Natural killer cell treated with Interleukin-12 subunit alpha and Interleukin-12 subunit beta and Interleukin-15 and Interleukin-18, amount 100 ng/mL, for 72 hours (primary cell): ENCODE data around the gene EXOSC5. TPM values are rescaled to one million over a fixed set of nuclear protein-coding genes. Genes with fewer than 3 reads are reported as not detected.
A peak's percentile ranks its signal among the peaks of the same experiment; 100 is the strongest.

Experiments
- ATAC-seq, 2 donors: fragments of 150-1000 bp; cut with Tn5 transposase in 1 of 2; sonication (Bioruptor Pico), chemical (Tn5 transposase) in 1 of 2; 2 replicates each; pipeline ENCODE4 v1.10.0; 2021
- DNase-seq: peaks from one replicate; pipeline ENCODE4 v3.0.0; 2022; ENCODE audit warnings: low spot score
- H3K27ac Mint-ChIP-seq, 2 donors: 1 replicate in 1 of 2; 2 replicates in 1 of 2; pipeline ENCODE4 v1.8.0; 2022; ENCODE audit warnings: mixed read lengths in 2 of 2, mild to moderate bottlenecking in 1 of 2, moderate library complexity in 1 of 2
- H3K27me3 Mint-ChIP-seq, 2 donors: 1 replicate in 1 of 2; 2 replicates in 1 of 2; pipeline ENCODE4 v1.8.0; 2022; ENCODE audit warnings: mixed read lengths in 2 of 2
- H3K36me3 Mint-ChIP-seq: one replicate; pipeline ENCODE4 v1.8.0; 2022; ENCODE audit warnings: mixed read lengths
- H3K4me1 Mint-ChIP-seq, 2 donors: 1 replicate in 1 of 2; 2 replicates in 1 of 2; pipeline ENCODE4 v1.8.0; 2022; ENCODE audit warnings: low read depth in 2 of 2, mixed read lengths in 2 of 2, mild to moderate bottlenecking in 1 of 2
- H3K4me3 Mint-ChIP-seq: one replicate; pipeline ENCODE4 v1.8.0; 2022; ENCODE audit warnings: mixed read lengths
- H3K9me3 Mint-ChIP-seq: 2 replicates; pipeline ENCODE4 v1.8.0; 2022; ENCODE audit warnings: mixed read lengths
- total RNA-seq, 2 donors: library from RNA; stranded (reverse); gene quantifications; one replicate each; pipeline ENCODE4 v1.2.3, GENCODE V29; 2022

The EXOSC5 gene
- total RNA-seq, 2 donors from 2014 or later, result 31.5 to 56.6 TPM

GRCh38 chr19:41363753-41364523, 33.2 kb downstream of the EXOSC5 start, which contains the start of gene B9D2:
TSS of gene B9D2 (minus strand) at chr19:41364149. CDS start at chr19:41363519, 630 bp downstream.
- peak within 1 kb of the TSS; percentile 97 for H3K4me3 Mint-ChIP-seq
- peak within 1 kb of the TSS; percentile 97 to 98 for H3K27ac Mint-ChIP-seq
- DNase-seq (peak; percentile 98), ATAC-seq (peak; percentile 98)
- H3K36me3 Mint-ChIP-seq, result no peaks in the 10 kb centered on the region
- no peaks in the 10 kb centered on the region for H3K27me3 Mint-ChIP-seq
- no peaks in the 10 kb centered on the region for H3K9me3 Mint-ChIP-seq
- H3K4me1 Mint-ChIP-seq, result peaks cover 12 to 18% of the 10 kb centered on the region in 2 donors

GRCh38 chr19:41363371-41363752, 33.8 kb downstream of the EXOSC5 start:
- Mint-ChIP-seq H3K27ac (peak overlapping the region; percentile 97 to 98), H3K9me3 (no peaks in the 10 kb centered on the region), H3K4me1 (peaks cover 12 to 20% of the 10 kb centered on the region in 2 donors), H3K4me3 (peak overlapping the region; percentile 97), H3K36me3 (no peaks in the 10 kb centered on the region), H3K27me3 (no peaks in the 10 kb centered on the region)
- ATAC-seq (no peak), DNase-seq (no peak)

- H3K27me3 Mint-ChIP-seq, result no peaks in the 10 kb centered on the region
- ATAC-seq (no peak), DNase-seq (no peak)
- peak overlapping the region; percentile 97 to 98 for H3K27ac Mint-ChIP-seq
- peak overlapping the region; percentile 97 for H3K4me3 Mint-ChIP-seq
- H3K9me3 Mint-ChIP-seq, result no peaks in the 10 kb centered on the region
- peaks cover 12 to 27% of the 10 kb centered on the region in 2 donors for H3K4me1 Mint-ChIP-seq
- H3K36me3 Mint-ChIP-seq, result no peaks in the 10 kb centered on the region
Measured at GRCh38 chr19:41362143-41362847, 34.9 kb downstream of the EXOSC5 start.

GRCh38 chr19:41359741-41360140, 37.4 kb downstream of the EXOSC5 start:
- no peaks in the 10 kb centered on the region for H3K27me3 Mint-ChIP-seq
- H3K27ac Mint-ChIP-seq, result peak overlapping the region in 1 of 2 donors; percentile 21
- no peak overlapping the region for H3K4me3 Mint-ChIP-seq
- DNase-seq (no peak), ATAC-seq (no peak)
- H3K4me1 Mint-ChIP-seq, result peaks cover 33 to 40% of the 10 kb centered on the region in 2 donors
- no peaks in the 10 kb centered on the region for H3K36me3 Mint-ChIP-seq
- no peaks in the 10 kb centered on the region for H3K9me3 Mint-ChIP-seq

- Mint-ChIP-seq H3K36me3 (no peaks in the 10 kb centered on the region), H3K4me3 (no peak overlapping the region), H3K27me3 (no peaks in the 10 kb centered on the region), H3K27ac (peak overlapping the region in 1 of 2 donors; percentile 87), H3K4me1 (peaks cover 27 to 37% of the 10 kb centered on the region in 2 donors), H3K9me3 (no peaks in the 10 kb centered on the region)
- ATAC-seq (no peak), DNase-seq (no peak)
Measured at GRCh38 chr19:41357746-41358145, 39.4 kb downstream of the EXOSC5 start.

- no peak overlapping the region for H3K4me3 Mint-ChIP-seq
- no peak for DNase-seq
- ATAC-seq, result no peak
- no peaks in the 10 kb centered on the region for H3K27me3 Mint-ChIP-seq
- peaks cover 27 to 34% of the 10 kb centered on the region in 2 donors for H3K4me1 Mint-ChIP-seq
- H3K9me3 Mint-ChIP-seq, result no peaks in the 10 kb centered on the region
- peak overlapping the region in 1 of 2 donors; percentile 87 for H3K27ac Mint-ChIP-seq
- H3K36me3 Mint-ChIP-seq, result no peaks in the 10 kb centered on the region
Measured at GRCh38 chr19:41356984-41357739, 40.0 kb downstream of the EXOSC5 start.

- no peaks in the 10 kb centered on the region for H3K27me3 Mint-ChIP-seq
- H3K27ac Mint-ChIP-seq, result peak overlapping the region; percentile 48 to 62
- peaks cover 36 to 41% of the 10 kb centered on the region in 2 donors for H3K4me1 Mint-ChIP-seq
- DNase-seq, result no peak
- no peaks in the 10 kb centered on the region for H3K9me3 Mint-ChIP-seq
- no peaks in the 10 kb centered on the region for H3K36me3 Mint-ChIP-seq
- H3K4me3 Mint-ChIP-seq, result peak overlapping the region; percentile 64
- ATAC-seq, result no peak
Measured at GRCh38 chr19:41355802-41356201, 41.4 kb downstream of the EXOSC5 start.

- DNase-seq (no peak), ATAC-seq (no peak)
- Mint-ChIP-seq H3K27ac (peak overlapping the region; percentile 48 to 62), H3K4me3 (peak overlapping the region; percentile 64), H3K27me3 (no peaks in the 10 kb centered on the region), H3K4me1 (peaks cover 41 to 44% of the 10 kb centered on the region in 2 donors), H3K36me3 (no peaks in the 10 kb centered on the region), H3K9me3 (no peaks in the 10 kb centered on the region)
Measured at GRCh38 chr19:41355035-41355434, 42.1 kb downstream of the EXOSC5 start.

GRCh38 chr19:41354343-41354953, 42.7 kb downstream of the EXOSC5 start:
- ATAC-seq (no peak), DNase-seq (no peak)
- Mint-ChIP-seq H3K9me3 (no peaks in the 10 kb centered on the region), H3K27ac (peak overlapping the region; percentile 12 to 41), H3K36me3 (no peaks in the 10 kb centered on the region), H3K4me3 (peak overlapping the region; percentile 96), H3K4me1 (peaks cover 47 to 50% of the 10 kb centered on the region in 2 donors), H3K27me3 (no peaks in the 10 kb centered on the region)

GRCh38 chr19:41353466-41354342, 43.5 kb downstream of the EXOSC5 start, which contains the start of gene TGFB1:
TSS of gene TGFB1 (minus strand) at chr19:41353922. CDS start at chr19:41353044, 878 bp downstream.
- ATAC-seq, result peak; percentile 80 to 82
- Mint-ChIP-seq H3K27ac (peak within 1 kb of the TSS; percentile 70 to 82), H3K9me3 (no peaks in the 10 kb centered on the region), H3K36me3 (no peaks in the 10 kb centered on the region), H3K4me1 (peaks cover 54 to 58% of the 10 kb centered on the region in 2 donors), H3K4me3 (peak within 1 kb of the TSS; percentile 96), H3K27me3 (no peaks in the 10 kb centered on the region)
- DNase-seq, result peak; percentile 97

- ATAC-seq, result peak; percentile 32 to 33
- peak; percentile 88 for DNase-seq
- H3K27ac Mint-ChIP-seq, result peak overlapping the region; percentile 70 to 82
- no peaks in the 10 kb centered on the region for H3K9me3 Mint-ChIP-seq
- no peaks in the 10 kb centered on the region for H3K27me3 Mint-ChIP-seq
- H3K36me3 Mint-ChIP-seq, result no peaks in the 10 kb centered on the region
- H3K4me1 Mint-ChIP-seq, result peaks cover 57 to 62% of the 10 kb centered on the region in 2 donors
- H3K4me3 Mint-ChIP-seq, result peak overlapping the region; percentile 96
Measured at GRCh38 chr19:41352609-41353465, 44.3 kb downstream of the EXOSC5 start.

GRCh38 chr19:41352279-41352608, 44.9 kb downstream of the EXOSC5 start:
- peak overlapping the region; percentile 70 to 82 for H3K27ac Mint-ChIP-seq
- ATAC-seq, result no peak
- H3K9me3 Mint-ChIP-seq, result no peaks in the 10 kb centered on the region
- H3K27me3 Mint-ChIP-seq, result no peaks in the 10 kb centered on the region
- no peaks in the 10 kb centered on the region for H3K36me3 Mint-ChIP-seq
- H3K4me3 Mint-ChIP-seq, result peak overlapping the region; percentile 96
- DNase-seq, result no peak
- H3K4me1 Mint-ChIP-seq, result peaks cover 53 to 62% of the 10 kb centered on the region in 2 donors
